ENCODE data around the gene P2RX6. TPM values are rescaled to one million over a fixed set of nuclear protein-coding genes. Genes with fewer than 3 reads are reported as not detected.

P2RX6 gene
- total and polyA plus RNA-seq, 9 of the 15 experiments (the other 6 are each of a cell fraction or from before 2014, with no cell fraction given) = 0.01 to 3.9 (median 1.5) TPM; not detected in 1

- H3K4me2 ChIP-seq (ENCODE audit: insufficient read depth, low read length) = no peak overlapping the region
- CTCF ChIA-PET (ENCODE audit: low intra/inter-chr PET ratio) = no interaction called here
- H3K36me3 ChIP-seq (ENCODE audit: control insufficient read depth, insufficient read depth, low read length) = no peaks in the 10 kb centered on the region
- WGBS (ENCODE audit: insufficient coverage, low coverage, missing lambda C conversion rate) = 13% methylated on average over 4 of the region's 4 CpGs
- no peak overlapping the region for H3K4me3 ChIP-seq
- FAIRE-seq (peak; percentile 35), ATAC-seq (peak; percentile 40), DNase-seq (ENCODE audit: extremely low read depth in 1 of 4, low spot score in 3 of 4) (peak in 2 of 4 experiments; percentile 44 to 49)
- in situ Hi-C loops (cut with MboI) (no loop called here), intact Hi-C loops (cut with micrococcal nuclease) (loop anchor here (5.0 kb wide), 2 partner anchors 46 to 106 kb away; no protein-coding TSS in a partner anchor)
- peaks cover 5% of the 10 kb centered on the region for H3K9me3 ChIP-seq (replicated peaks; ENCODE audit: control insufficient read depth, insufficient read depth, low read depth, low read length)
- H3K9me1 ChIP-seq (ENCODE audit: control insufficient read depth, insufficient read depth, low read length) = no peaks in the 10 kb centered on the region
- BruUV-seq (replicated peaks) = no TSS peak
- no peaks in the 10 kb centered on the region for H3K79me2 ChIP-seq (ENCODE audit: control insufficient read depth, insufficient read depth, low read length)
- peaks cover 57 to 75% of the 10 kb centered on the region in 2 experiments for H3K27me3 ChIP-seq (ENCODE audit: control insufficient read depth in 2 of 2, insufficient read depth in 2 of 2, low read length in 2 of 2)
- H2AFZ ChIP-seq (ENCODE audit: low read depth, low read length) = no peak overlapping the region
- no peak overlapping the region for H3K27ac ChIP-seq (ENCODE audit: extremely low read depth, low read depth, low read length)
- POLR2A ChIA-PET = interaction anchor here (0.6 to 1.6 kb wide), 5 partner anchors 10 to 67 kb away, joined by 3 to 7 read pairs (median 4); partner anchors contain the start of gene THAP7
- H4K20me1 ChIP-seq (replicated peaks; ENCODE audit: control insufficient read depth, insufficient read depth, low read length) = peaks cover 8% of the 10 kb centered on the region
- H3K9ac ChIP-seq (ENCODE audit: insufficient read depth in 1 of 2, low read depth in 2 of 2, low read length in 2 of 2) = no peak overlapping the region
- peaks cover 0 to 3% of the 10 kb centered on the region in 2 experiments; a peak in 1 of 5 replicates for H3K4me1 ChIP-seq (replicated peaks in 1 of 2; ENCODE audit: control insufficient read depth in 2 of 2, insufficient read depth in 2 of 2, low read length in 2 of 2)
- no peak for TF ChIP-seq HEY1 (CRISPR knock-in tag; IDR thresholded peaks at IDR 0.05; ENCODE audit: borderline replicate concordance)
- TF ChIP-seq RBM14 (IDR thresholded peaks at IDR 0.05; ENCODE audit: borderline replicate concordance, insufficient read depth, low read depth, low read length) = no peak
- TF ChIP-seq SMAD3 (CRISPR knock-in tag; conservative IDR thresholded peaks at IDR 0.05) = no peak
- TF ChIP-seq CBFA2T3 (IDR thresholded peaks at IDR 0.05) = no peak
- no peak for TF ChIP-seq RAD51 (IDR thresholded peaks at IDR 0.05; ENCODE audit: borderline replicate concordance, low read depth)
- no peak for TF ChIP-seq SAFB2 (IDR thresholded peaks at IDR 0.05; ENCODE audit: borderline replicate concordance, low read depth, low read length, severe bottlenecking)
- 0 out of 2 replicates have a peak, but pooled peaks have one; percentile 55 for TF ChIP-seq MCM3 (IDR thresholded peaks at IDR 0.05)
- no peak for TF ChIP-seq PRMT5 (CRISPR knock-in tag; IDR thresholded peaks at IDR 0.05)
- no peak for TF ChIP-seq ATF1 (CRISPR knock-in tag; IDR thresholded peaks at IDR 0.05)
- no peak for TF ChIP-seq ATF1 (tag; IDR thresholded peaks at IDR 0.05)
- peak; percentile 48; the same call in 1 of the 2 replicates for TF ChIP-seq CBFB (CRISPR knock-in tag; IDR thresholded peaks at IDR 0.05)
- no peak for TF ChIP-seq ELF1 (tag; IDR thresholded peaks at IDR 0.05)
- TF ChIP-seq THAP12 (CRISPR knock-in tag; IDR thresholded peaks at IDR 0.05) = no peak; the same call in 1 of the 2 replicates
- TF ChIP-seq ZBTB34 (CRISPR knock-in tag; IDR thresholded peaks at IDR 0.05) = no peak
- no peak for TF ChIP-seq PHB2 (IDR thresholded peaks at IDR 0.05; ENCODE audit: low read depth)
- TF ChIP-seq HDAC6 (IDR thresholded peaks at IDR 0.05; ENCODE audit: low read depth, low read length) = 0 out of 2 replicates have a peak, but pooled peaks have one; percentile 73
- no peak for TF ChIP-seq HNRNPL (IDR thresholded peaks at IDR 0.05; ENCODE audit: low read depth, low read length)
- TF ChIP-seq ZNF584 (CRISPR knock-in tag; IDR thresholded peaks at IDR 0.05; ENCODE audit: low read depth) = no peak
- TF ChIP-seq NEUROD1 (IDR thresholded peaks at IDR 0.05; ENCODE audit: borderline replicate concordance, low read depth, low read length, partially characterized antibody) = no peak
- TF ChIP-seq RBM39 (optimal IDR thresholded peaks at IDR 0.05; ENCODE audit: low read depth, low read length) = no peak
- TF ChIP-seq MEIS2 (IDR thresholded peaks at IDR 0.05; ENCODE audit: partially characterized antibody) = no peak
- TF ChIP-seq MCM2 (IDR thresholded peaks at IDR 0.05; ENCODE audit: low read depth) = no peak
Measured at GRCh38 chr22:21068681-21069276, 53.8 kb downstream of the P2RX6 start.

Data from K562 (cell line).